Measurements from ENCODE around the gene RBM43.

DNA sequence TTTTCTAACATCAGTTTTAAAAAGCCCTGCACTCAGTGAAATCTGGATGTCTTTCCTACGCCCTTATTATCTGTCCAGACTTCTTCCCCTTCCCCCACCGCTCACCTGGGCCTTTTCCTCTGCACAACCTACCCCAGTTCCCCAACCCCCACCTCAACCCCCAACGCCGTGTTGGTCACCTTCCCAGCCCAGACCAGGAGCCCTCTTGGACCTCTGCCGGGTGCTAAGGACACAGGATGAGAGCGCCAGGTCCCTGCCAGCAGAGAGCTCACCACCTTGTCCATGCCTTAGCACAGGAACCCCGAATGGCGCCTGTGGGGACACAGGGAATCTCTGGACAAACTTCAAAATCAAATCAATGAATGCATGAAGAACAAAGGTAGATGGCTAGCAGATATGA is 966 bp upstream of the RBM43 start:
- TF ChIP-seq SIN3A (IDR thresholded peaks at IDR 0.05; ENCODE audit: borderline replicate concordance, insufficient read depth, low read length) (no peak), TAF1 (IDR thresholded peaks at IDR 0.05; ENCODE audit: borderline replicate concordance, insufficient read depth, low read length) (no peak), POLR2AphosphoS5 (IDR thresholded peaks at IDR 0.05; ENCODE audit: low read depth, low read length) (no peak), FOXP2 (optimal IDR thresholded peaks at IDR 0.05; ENCODE audit: borderline replicate concordance, extremely low read depth, extremely low read length, insufficient read depth) (no peak)
- TF ChIP-seq, protein P1, sequence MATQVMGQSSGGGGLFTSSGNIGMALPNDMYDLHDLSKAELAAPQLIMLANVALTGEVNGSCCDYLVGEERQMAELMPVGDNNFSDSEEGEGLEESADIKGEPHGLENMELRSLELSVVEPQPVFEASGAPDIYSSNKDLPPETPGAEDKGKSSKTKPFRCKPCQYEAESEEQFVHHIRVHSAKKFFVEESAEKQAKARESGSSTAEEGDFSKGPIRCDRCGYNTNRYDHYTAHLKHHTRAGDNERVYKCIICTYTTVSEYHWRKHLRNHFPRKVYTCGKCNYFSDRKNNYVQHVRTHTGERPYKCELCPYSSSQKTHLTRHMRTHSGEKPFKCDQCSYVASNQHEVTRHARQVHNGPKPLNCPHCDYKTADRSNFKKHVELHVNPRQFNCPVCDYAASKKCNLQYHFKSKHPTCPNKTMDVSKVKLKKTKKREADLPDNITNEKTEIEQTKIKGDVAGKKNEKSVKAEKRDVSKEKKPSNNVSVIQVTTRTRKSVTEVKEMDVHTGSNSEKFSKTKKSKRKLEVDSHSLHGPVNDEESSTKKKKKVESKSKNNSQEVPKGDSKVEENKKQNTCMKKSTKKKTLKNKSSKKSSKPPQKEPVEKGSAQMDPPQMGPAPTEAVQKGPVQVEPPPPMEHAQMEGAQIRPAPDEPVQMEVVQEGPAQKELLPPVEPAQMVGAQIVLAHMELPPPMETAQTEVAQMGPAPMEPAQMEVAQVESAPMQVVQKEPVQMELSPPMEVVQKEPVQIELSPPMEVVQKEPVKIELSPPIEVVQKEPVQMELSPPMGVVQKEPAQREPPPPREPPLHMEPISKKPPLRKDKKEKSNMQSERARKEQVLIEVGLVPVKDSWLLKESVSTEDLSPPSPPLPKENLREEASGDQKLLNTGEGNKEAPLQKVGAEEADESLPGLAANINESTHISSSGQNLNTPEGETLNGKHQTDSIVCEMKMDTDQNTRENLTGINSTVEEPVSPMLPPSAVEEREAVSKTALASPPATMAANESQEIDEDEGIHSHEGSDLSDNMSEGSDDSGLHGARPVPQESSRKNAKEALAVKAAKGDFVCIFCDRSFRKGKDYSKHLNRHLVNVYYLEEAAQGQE (IDR thresholded peaks at IDR 0.05; ENCODE audit: insufficient read depth in 1 of 2, low read depth in 2 of 2, low read length in 2 of 2) = no peak
